GM10266 (cell line): ENCODE data around the gene ABTB1.
"Not testable (repeated sequence)": the region's sequence is repeated elsewhere in the genome, so short reads cannot be mapped to it uniquely, and the experiment has no call there.

Experiments
- DNase-seq: peaks from one replicate; pipeline ENCODE4 v3.0.0; 2012; ENCODE audit errors: extremely low spot score
- TF ChIP-seq, protein P1 (sequence below): IDR thresholded peaks from 2 replicates; pipeline ENCODE4 v1.5.1; 2012; ENCODE audit warnings: mild to moderate bottlenecking, low read depth; ENCODE audit not compliant: control insufficient read depth, insufficient read depth; ENCODE audit errors: missing control alignments

Gene ABTB1

GRCh38 chr3:127699416-127700300, 26.9 kb downstream of the ABTB1 start:
- DNase-seq, result no peak

DNA sequence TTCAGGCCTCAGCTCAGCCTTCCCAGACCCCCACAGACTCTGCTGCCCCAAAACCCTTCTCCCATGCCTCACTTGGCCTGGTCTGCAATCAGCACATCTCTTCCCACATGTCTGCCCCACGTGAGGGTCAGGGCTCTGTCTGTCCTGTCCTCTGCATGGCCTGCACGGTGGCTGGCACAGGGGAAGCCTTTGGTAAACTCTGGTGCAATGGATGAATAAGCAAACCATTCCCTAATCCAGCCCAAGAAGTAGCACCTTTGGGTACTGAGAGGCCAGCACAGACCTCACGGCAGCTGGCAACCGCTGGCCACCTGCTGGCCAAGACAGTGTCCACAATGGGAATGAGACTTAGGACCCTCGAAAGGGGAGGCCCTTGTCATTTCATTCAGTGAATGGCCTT, 27.7 kb downstream of the ABTB1 start:
- TF ChIP-seq, protein P1, sequence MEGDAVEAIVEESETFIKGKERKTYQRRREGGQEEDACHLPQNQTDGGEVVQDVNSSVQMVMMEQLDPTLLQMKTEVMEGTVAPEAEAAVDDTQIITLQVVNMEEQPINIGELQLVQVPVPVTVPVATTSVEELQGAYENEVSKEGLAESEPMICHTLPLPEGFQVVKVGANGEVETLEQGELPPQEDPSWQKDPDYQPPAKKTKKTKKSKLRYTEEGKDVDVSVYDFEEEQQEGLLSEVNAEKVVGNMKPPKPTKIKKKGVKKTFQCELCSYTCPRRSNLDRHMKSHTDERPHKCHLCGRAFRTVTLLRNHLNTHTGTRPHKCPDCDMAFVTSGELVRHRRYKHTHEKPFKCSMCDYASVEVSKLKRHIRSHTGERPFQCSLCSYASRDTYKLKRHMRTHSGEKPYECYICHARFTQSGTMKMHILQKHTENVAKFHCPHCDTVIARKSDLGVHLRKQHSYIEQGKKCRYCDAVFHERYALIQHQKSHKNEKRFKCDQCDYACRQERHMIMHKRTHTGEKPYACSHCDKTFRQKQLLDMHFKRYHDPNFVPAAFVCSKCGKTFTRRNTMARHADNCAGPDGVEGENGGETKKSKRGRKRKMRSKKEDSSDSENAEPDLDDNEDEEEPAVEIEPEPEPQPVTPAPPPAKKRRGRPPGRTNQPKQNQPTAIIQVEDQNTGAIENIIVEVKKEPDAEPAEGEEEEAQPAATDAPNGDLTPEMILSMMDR, result no peak
- no peak for DNase-seq

More at GRCh38 chr3:127699416-127700300, 26.9 kb downstream of the ABTB1 start:
- TF ChIP-seq, protein P1, result no peak

- TF ChIP-seq, protein P1, result no peak
- DNase-seq, result no peak
These were observed 28.6 kb downstream of the ABTB1 start for GRCh38 chr3:127701280-127701911.

DNA sequence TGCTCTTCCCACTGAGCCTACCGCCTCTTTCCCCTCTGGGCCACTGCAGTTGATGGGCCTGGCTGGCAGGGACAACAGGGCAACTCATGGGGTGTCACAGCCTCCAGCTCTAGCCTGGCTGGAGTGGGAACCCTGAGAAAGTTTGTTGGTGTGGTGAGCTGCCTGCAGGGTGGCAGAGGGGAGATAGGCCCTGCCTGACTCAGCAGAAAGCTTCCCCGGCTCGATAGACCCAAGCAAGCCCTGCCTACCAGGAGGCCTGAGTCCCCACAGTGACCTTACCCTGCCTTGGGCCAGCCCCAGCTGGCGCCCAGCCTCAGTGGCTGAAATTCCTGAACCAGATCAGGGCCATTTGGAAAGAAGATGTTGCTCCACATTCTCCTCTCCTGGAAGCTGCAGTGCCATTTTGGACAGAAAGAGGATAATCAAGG, 29.4 kb downstream of the ABTB1 start:
- no peak for DNase-seq
- TF ChIP-seq, protein P1, result no peak

DNA sequence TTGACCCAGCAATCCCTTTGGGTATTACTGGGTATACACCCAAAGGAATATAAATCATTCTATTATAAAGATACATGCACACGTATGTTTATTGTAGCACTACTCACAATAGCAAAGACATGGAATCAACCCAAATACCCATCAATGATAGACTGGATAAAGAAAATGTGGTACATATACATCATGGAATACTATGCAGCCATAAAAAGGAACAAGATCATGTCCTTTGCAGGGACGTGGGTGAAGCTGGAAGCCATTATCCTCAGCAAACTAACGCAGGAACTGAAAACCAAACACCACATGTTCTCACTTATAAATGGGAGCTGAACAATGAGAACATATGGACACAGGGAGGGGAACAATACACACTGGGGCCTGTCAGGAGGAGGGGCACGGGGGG, 32.1 kb downstream of the ABTB1 start:
- DNase-seq, result not testable (repeated sequence)

DNA sequence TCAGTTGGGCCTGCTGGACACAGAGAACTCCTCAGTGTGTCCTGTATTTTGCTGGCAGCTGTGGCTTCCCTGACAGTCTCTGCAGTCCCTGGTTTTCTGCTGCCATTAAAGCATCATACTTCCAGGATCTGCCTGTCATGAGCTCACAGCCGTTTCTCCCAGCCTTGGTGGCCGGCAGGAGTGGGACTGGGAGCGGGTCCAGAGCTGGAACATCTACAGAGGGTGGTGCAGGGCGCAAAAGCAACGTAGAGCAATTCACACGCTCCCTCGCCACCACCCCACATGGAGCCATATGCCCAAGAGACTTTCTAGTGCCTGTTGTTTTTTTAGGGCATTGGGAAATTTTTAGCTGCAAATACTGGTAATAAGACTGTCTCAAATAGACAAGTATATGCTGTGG, 33.6 kb downstream of the ABTB1 start:
- no peak for DNase-seq
- TF ChIP-seq, protein P1, result no peak

- no peak for DNase-seq
- TF ChIP-seq, protein P1, result no peak
These were observed 34.1 kb downstream of the ABTB1 start for GRCh38 chr3:127706785-127707351.
